ENCODE results near the gene TOX3. TPM values are rescaled to one million over a fixed set of nuclear protein-coding genes. Genes with fewer than 3 reads are reported as not detected.
A peak's percentile ranks its signal among the peaks of the same experiment; 100 is the strongest.

The TOX3 gene
- total RNA-seq, 1 donor from 2014 or later, result 5.3 TPM

DNA sequence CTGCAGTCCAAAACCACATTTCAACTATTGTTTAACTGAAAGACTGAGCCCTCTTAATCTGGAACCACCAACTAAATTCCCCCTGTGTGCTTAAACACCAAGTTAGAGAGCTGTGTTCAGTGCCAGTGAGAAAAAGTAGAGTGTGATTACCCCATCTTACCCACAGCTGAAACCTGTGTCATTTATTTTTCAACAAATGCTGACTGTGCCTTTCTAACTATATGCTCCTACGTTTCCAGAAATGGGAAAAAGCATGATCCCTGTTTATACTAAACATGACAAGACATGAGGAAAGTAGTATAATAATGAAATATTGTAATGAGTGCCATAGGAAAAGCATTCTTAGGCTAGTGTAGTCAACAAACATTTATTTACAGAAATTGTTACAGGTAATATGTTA, 7.4 kb upstream of the TOX3 start:
- H3K27me3 Mint-ChIP-seq (ENCODE audit: low read depth), result peaks cover 74% of the 10 kb centered on the region
- H3K4me3 Mint-ChIP-seq, result no peak overlapping the region
- TF ChIP-seq, protein P1, sequence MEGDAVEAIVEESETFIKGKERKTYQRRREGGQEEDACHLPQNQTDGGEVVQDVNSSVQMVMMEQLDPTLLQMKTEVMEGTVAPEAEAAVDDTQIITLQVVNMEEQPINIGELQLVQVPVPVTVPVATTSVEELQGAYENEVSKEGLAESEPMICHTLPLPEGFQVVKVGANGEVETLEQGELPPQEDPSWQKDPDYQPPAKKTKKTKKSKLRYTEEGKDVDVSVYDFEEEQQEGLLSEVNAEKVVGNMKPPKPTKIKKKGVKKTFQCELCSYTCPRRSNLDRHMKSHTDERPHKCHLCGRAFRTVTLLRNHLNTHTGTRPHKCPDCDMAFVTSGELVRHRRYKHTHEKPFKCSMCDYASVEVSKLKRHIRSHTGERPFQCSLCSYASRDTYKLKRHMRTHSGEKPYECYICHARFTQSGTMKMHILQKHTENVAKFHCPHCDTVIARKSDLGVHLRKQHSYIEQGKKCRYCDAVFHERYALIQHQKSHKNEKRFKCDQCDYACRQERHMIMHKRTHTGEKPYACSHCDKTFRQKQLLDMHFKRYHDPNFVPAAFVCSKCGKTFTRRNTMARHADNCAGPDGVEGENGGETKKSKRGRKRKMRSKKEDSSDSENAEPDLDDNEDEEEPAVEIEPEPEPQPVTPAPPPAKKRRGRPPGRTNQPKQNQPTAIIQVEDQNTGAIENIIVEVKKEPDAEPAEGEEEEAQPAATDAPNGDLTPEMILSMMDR (IDR thresholded peaks at IDR 0.05; ENCODE audit: unreplicated experiment), result no peak
- peaks cover 7% of the 10 kb centered on the region for H3K9me3 Mint-ChIP-seq
- DNase-seq (ENCODE audit: low spot score in 2 of 2, unreplicated experiment in 2 of 2), result no peak
- H3K27ac Mint-ChIP-seq, result no peak overlapping the region
- no peaks in the 10 kb centered on the region for H3K36me3 Mint-ChIP-seq
- H3K4me1 Mint-ChIP-seq, result peaks cover 17% of the 10 kb centered on the region

DNA sequence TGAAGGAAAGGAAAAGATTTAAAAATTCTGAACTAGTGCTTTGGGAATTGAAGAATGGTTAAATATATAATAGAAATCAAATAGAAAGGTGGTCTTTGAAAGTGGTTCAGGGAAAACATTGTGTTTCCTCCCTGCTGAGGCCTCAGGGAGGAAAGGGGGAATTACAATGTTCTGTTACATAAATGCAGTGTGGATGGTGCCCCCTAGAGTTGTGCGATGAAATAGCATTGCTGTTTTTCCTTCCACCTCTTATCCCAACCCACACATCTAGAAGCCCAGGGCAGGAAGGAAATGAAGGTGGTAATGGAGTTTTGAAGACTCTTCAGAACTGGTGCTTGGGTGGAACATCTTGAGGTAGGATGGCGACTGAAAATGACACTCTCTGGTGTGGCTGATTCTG, 6.4 kb upstream of the TOX3 start:
- H3K36me3 Mint-ChIP-seq, result no peaks in the 10 kb centered on the region
- H3K4me3 Mint-ChIP-seq, result no peak overlapping the region
- TF ChIP-seq, protein P1 (IDR thresholded peaks at IDR 0.05; ENCODE audit: unreplicated experiment), result peak; percentile 32
- no peak for DNase-seq (ENCODE audit: low spot score in 2 of 2, unreplicated experiment in 2 of 2)
- H3K27me3 Mint-ChIP-seq (ENCODE audit: low read depth), result peaks cover 81% of the 10 kb centered on the region
- no peak overlapping the region for H3K27ac Mint-ChIP-seq
- peaks cover 17% of the 10 kb centered on the region for H3K4me1 Mint-ChIP-seq
- H3K9me3 Mint-ChIP-seq, result peaks cover 7% of the 10 kb centered on the region

DNA sequence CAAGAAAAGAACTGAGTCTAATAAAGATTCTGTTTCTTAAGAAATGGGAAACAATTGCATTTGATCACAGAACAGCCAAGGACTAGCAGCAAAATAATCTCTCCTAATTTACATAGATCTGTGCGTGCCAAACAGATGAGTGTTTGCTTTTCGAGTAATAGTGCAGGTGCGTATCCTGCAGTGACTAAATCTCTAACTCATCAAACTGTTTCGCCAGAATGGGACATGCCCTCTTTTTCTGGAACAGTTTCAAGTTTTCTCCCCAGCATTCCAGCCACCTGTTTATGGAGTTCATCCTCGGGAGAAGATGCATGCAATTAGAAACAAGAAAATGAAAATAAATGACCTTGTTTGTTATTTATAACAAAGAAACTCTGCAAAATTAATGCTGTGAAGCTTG, 5.7 kb upstream of the TOX3 start:
- Mint-ChIP-seq H3K4me3 (no peak overlapping the region), H3K27ac (no peak overlapping the region), H3K9me3 (peaks cover 7% of the 10 kb centered on the region), H3K4me1 (peaks cover 22% of the 10 kb centered on the region), H3K27me3 (ENCODE audit: low read depth) (peaks cover 88% of the 10 kb centered on the region), H3K36me3 (no peaks in the 10 kb centered on the region)
- TF ChIP-seq, protein P1 (IDR thresholded peaks at IDR 0.05; ENCODE audit: unreplicated experiment), result no peak
- DNase-seq (ENCODE audit: low spot score in 2 of 2, unreplicated experiment in 2 of 2), result no peak

- peaks cover 31% of the 10 kb centered on the region for H3K4me1 Mint-ChIP-seq
- no peaks in the 10 kb centered on the region for H3K9me3 Mint-ChIP-seq
- H3K27ac Mint-ChIP-seq, result no peak overlapping the region
- no peak for DNase-seq (ENCODE audit: low spot score in 2 of 2, unreplicated experiment in 2 of 2)
- H3K4me3 Mint-ChIP-seq, result no peak overlapping the region
- no peaks in the 10 kb centered on the region for H3K36me3 Mint-ChIP-seq
- H3K27me3 Mint-ChIP-seq (ENCODE audit: low read depth), result peaks cover 90% of the 10 kb centered on the region
- TF ChIP-seq, protein P1 (IDR thresholded peaks at IDR 0.05; ENCODE audit: unreplicated experiment), result peak; percentile 37
Measured at GRCh38 chr16:52549011-52549692, 2.2 kb upstream of the TOX3 start.

DNA sequence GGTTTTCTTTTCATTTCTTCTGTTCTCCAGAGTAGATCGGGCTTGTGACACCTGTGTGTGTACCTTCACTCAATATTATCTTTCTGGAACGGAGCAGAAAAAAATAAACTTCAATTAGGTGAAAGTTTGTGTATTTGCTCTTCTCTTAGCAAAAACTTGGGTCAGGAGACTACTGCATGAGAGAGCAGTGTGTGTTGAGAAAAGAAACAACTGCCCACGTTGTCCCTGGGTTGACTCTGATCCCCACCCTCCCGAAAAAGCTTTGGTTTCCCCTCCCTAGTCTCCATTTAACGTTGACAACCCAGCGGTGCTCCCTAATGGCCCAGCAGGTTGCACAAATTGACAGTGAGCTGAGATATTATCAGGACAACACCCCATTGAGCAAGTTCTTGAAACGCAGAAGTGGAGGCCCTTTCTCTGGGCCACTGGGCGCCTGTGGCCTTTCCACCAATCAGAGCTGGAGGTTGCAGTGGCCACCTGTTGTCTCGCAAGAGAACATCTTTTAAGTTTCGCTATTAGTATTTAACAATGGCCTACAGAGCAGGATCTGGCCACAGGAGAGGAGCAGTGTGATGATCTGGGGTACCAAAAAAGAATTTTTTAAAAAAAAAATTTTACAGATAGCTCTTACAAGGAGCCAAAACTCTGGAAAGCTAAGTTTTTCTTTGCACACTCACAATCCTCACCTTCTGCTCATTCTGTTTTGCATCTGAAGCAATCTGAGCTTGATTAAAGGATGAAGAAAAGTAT, 1.5 kb upstream of the TOX3 start:
- DNase-seq (ENCODE audit: low spot score in 2 of 2, unreplicated experiment in 2 of 2), result no peak
- Mint-ChIP-seq H3K9me3 (no peaks in the 10 kb centered on the region), H3K4me3 (peak overlapping the region; percentile 84), H3K27ac (no peak overlapping the region), H3K27me3 (ENCODE audit: low read depth) (peaks cover 89% of the 10 kb centered on the region), H3K4me1 (peaks cover 27% of the 10 kb centered on the region), H3K36me3 (no peaks in the 10 kb centered on the region)
- TF ChIP-seq, protein P1 (IDR thresholded peaks at IDR 0.05; ENCODE audit: unreplicated experiment), result no peak
